Ishikawa (cell line): Measurements from ENCODE around the gene HCN2.

Experiments
- CEBPB ChIP-seq: IDR thresholded peaks from 2 replicates; pipeline ENCODE4 v1.6.1; 2012
- CREB1 ChIP-seq: IDR thresholded peaks from 2 replicates; pipeline ENCODE4 v1.6.1; 2012; ENCODE audit warnings: low read depth
- EP300 ChIP-seq: IDR thresholded peaks from 2 replicates; pipeline ENCODE4 v1.6.1; 2012; ENCODE audit warnings: borderline replicate concordance
- FOXM1 ChIP-seq: IDR thresholded peaks from 2 replicates; pipeline ENCODE4 v1.6.1; 2012; ENCODE audit warnings: low read depth, borderline replicate concordance
- RAD21 ChIP-seq: IDR thresholded peaks from 2 replicates; pipeline ENCODE4 v1.6.1; 2012; ENCODE audit warnings: low read depth
- TCF12 ChIP-seq: IDR thresholded peaks from 2 replicates; pipeline ENCODE4 v1.6.1; 2012; ENCODE audit warnings: low read depth
- TEAD4 ChIP-seq: IDR thresholded peaks from 2 replicates; pipeline ENCODE4 v1.6.1; 2012
- YY1 ChIP-seq: IDR thresholded peaks from 2 replicates; pipeline ENCODE4 v1.6.1; 2012; ENCODE audit warnings: low read depth
- ZBTB7A ChIP-seq: IDR thresholded peaks from 2 replicates; pipeline ENCODE4 v1.6.1; 2012; ENCODE audit warnings: low read depth
- TF ChIP-seq, protein P1 (sequence below): IDR thresholded peaks from 2 replicates; pipeline ENCODE4 v1.6.1; 2012; ENCODE audit warnings: low read depth, mild to moderate bottlenecking
- TF ChIP-seq, protein P2 (sequence below): IDR thresholded peaks from 2 replicates; pipeline ENCODE4 v1.6.1; 2012

DNA sequence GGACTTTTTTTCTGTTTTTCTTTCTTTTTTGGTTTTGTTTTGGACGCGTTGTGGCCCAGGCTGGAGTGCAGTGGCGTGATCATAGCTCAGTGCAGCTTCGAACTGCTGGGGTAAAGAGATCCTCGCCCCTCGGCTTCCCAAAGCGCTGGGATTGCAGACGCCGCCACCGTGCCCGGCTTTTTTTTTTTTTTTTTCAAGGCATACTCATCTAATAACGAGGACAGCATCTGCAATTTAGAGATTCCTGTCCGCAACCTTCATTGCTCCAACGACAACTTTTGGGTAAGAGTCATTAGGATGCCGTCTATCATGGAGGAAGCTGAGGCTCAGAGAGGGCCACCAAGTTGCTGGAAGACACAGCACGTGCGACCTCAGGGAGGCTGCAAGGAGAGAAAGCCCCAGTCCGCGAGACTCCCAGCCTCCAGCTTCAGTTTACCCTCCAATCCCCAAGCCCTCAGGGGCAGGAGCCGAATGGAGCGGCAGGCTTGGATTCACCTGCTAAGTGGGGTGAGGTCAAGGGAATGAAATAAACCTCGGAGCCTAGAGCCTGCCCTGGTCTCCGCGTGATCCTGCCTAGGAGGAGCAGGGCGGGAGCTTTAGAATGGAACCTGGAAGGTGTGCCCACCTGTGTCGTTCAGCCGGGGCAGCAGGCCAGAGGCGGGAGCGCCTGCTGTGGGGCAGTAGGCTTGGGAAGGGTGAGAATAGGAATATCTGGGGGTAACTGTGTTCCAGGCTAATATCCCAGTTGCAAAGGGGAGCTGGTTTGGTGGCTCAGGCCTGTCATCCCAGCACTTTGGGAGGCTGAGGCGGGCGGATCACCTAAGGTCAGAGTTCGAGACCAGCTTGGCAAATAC lies 44.3 kb downstream of the HCN2 start:
- TF ChIP-seq FOXM1 (no peak), RAD21 (no peak), ZBTB7A (no peak), EP300 (no peak), TCF12 (no peak), YY1 (no peak), CEBPB (no peak), TEAD4 (no peak), CREB1 (no peak)
- TF ChIP-seq, protein P1, sequence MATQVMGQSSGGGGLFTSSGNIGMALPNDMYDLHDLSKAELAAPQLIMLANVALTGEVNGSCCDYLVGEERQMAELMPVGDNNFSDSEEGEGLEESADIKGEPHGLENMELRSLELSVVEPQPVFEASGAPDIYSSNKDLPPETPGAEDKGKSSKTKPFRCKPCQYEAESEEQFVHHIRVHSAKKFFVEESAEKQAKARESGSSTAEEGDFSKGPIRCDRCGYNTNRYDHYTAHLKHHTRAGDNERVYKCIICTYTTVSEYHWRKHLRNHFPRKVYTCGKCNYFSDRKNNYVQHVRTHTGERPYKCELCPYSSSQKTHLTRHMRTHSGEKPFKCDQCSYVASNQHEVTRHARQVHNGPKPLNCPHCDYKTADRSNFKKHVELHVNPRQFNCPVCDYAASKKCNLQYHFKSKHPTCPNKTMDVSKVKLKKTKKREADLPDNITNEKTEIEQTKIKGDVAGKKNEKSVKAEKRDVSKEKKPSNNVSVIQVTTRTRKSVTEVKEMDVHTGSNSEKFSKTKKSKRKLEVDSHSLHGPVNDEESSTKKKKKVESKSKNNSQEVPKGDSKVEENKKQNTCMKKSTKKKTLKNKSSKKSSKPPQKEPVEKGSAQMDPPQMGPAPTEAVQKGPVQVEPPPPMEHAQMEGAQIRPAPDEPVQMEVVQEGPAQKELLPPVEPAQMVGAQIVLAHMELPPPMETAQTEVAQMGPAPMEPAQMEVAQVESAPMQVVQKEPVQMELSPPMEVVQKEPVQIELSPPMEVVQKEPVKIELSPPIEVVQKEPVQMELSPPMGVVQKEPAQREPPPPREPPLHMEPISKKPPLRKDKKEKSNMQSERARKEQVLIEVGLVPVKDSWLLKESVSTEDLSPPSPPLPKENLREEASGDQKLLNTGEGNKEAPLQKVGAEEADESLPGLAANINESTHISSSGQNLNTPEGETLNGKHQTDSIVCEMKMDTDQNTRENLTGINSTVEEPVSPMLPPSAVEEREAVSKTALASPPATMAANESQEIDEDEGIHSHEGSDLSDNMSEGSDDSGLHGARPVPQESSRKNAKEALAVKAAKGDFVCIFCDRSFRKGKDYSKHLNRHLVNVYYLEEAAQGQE, result no peak
- TF ChIP-seq, protein P2, sequence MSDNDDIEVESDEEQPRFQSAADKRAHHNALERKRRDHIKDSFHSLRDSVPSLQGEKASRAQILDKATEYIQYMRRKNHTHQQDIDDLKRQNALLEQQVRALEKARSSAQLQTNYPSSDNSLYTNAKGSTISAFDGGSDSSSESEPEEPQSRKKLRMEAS, result no peak
